Measurements from ENCODE around the gene CTU1. TPM values are rescaled to one million over a fixed set of nuclear protein-coding genes. Genes with fewer than 3 reads are reported as not detected.
A peak's percentile ranks its signal among the peaks of the same experiment; 100 is the strongest.

Gene CTU1
- total RNA-seq, 3 donors from 2014 or later (not counting 1 experiment from before 2014, with no cell fraction given) = 2.5 to 6.5 (median 3.8) TPM

DNA sequence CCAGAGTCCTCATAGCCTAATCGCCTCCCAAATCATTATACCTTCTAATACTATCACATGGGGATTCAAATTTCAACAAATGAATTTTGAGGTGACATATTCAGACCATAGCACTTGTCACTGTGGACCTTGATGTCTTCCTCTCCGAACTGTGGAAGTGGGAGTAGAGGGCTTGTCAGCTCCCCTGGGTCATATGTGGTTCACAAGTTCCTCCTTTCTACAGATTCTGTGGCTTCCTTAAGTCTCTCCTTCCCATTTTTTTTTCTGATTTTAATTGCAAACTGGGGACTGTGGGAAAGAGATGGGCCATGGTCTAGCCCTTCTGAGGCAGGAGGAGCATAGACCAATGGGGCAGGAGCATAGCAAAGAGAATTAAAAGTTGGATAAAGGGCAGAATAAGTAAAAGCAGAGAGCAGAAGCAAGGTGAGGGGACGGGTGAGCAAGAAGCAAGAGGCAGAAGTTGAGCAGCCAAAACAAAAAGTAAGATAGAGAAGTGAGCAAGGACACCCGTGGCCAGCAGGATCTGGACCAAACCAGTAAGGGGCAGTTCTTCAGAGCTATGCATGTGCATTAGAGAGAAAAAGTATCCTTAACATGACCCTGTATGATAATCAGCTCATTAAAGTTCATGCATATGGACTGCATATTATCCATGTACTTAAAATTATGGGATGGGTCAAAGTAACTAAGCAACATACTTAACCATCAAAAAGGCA, 31.2 kb upstream of the CTU1 start:
- 38% methylated on average over 4 of the region's 4 CpGs for WGBS (ENCODE audit: insufficient coverage)
- Histone ChIP-seq H3K4me1 (ENCODE audit: control insufficient read depth, insufficient read depth, low read length) (peaks cover 88% of the 10 kb centered on the region), H3K9me3 (ENCODE audit: control insufficient read depth, insufficient read depth, low read length) (no peaks in the 10 kb centered on the region), H3K36me3 (ENCODE audit: control insufficient read depth, insufficient read depth, low read length) (no peaks in the 10 kb centered on the region), H3K4me3 (ENCODE audit: low read length) (no peak overlapping the region), H3K27ac (ENCODE audit: low read length) (peak overlapping the region; percentile 15), H3K27me3 (ENCODE audit: control insufficient read depth, insufficient read depth, low read length) (no peaks in the 10 kb centered on the region)
- no peaks in the 10 kb centered on the region for H3K9me3 Mint-ChIP-seq
- intact Hi-C loops (cut with micrococcal nuclease) = no loop called here
- H3K27ac Mint-ChIP-seq = peak overlapping the region; percentile 90 to 96
- peak overlapping the region; percentile 64 for H3K4me3 Mint-ChIP-seq
- peaks cover 81 to 93% of the 10 kb centered on the region in 2 donors for H3K4me1 Mint-ChIP-seq
- ATAC-seq = no peak
- no peaks in the 10 kb centered on the region for H3K27me3 Mint-ChIP-seq (ENCODE audit: low read depth in 2 of 2)
- H3K36me3 Mint-ChIP-seq = no peaks in the 10 kb centered on the region
- TF ChIP-seq CTCF (IDR thresholded peaks at IDR 0.05) = no peak
- no peak for DNase-seq

GRCh38 chr19:51138549-51138979, 30.4 kb upstream of the CTU1 start:
- no peaks in the 10 kb centered on the region for H3K27me3 Mint-ChIP-seq (ENCODE audit: low read depth in 2 of 2)
- H3K27ac ChIP-seq (ENCODE audit: low read length) = peak overlapping the region; percentile 78
- no peaks in the 10 kb centered on the region for H3K9me3 ChIP-seq (ENCODE audit: control insufficient read depth, insufficient read depth, low read length)
- no peak for TF ChIP-seq CTCF (IDR thresholded peaks at IDR 0.05)
- no peaks in the 10 kb centered on the region for H3K27me3 ChIP-seq (ENCODE audit: control insufficient read depth, insufficient read depth, low read length)
- H3K4me1 ChIP-seq (ENCODE audit: control insufficient read depth, insufficient read depth, low read length) = peaks cover 85% of the 10 kb centered on the region
- no peaks in the 10 kb centered on the region for H3K36me3 Mint-ChIP-seq
- peak in 1 of 3 donors; percentile 56 for ATAC-seq
- DNase-seq = no peak
- WGBS (ENCODE audit: insufficient coverage) = 49% methylated on average over 6 of the region's 6 CpGs
- intact Hi-C loops (cut with micrococcal nuclease) = no loop called here
- H3K4me3 Mint-ChIP-seq = no peak overlapping the region
- H3K36me3 ChIP-seq (ENCODE audit: control insufficient read depth, insufficient read depth, low read length) = no peaks in the 10 kb centered on the region
- H3K9me3 Mint-ChIP-seq = no peaks in the 10 kb centered on the region
- peaks cover 78 to 91% of the 10 kb centered on the region in 2 donors for H3K4me1 Mint-ChIP-seq
- H3K27ac Mint-ChIP-seq = peak overlapping the region; percentile 90 to 96
- no peak overlapping the region for H3K4me3 ChIP-seq (ENCODE audit: low read length)

DNA sequence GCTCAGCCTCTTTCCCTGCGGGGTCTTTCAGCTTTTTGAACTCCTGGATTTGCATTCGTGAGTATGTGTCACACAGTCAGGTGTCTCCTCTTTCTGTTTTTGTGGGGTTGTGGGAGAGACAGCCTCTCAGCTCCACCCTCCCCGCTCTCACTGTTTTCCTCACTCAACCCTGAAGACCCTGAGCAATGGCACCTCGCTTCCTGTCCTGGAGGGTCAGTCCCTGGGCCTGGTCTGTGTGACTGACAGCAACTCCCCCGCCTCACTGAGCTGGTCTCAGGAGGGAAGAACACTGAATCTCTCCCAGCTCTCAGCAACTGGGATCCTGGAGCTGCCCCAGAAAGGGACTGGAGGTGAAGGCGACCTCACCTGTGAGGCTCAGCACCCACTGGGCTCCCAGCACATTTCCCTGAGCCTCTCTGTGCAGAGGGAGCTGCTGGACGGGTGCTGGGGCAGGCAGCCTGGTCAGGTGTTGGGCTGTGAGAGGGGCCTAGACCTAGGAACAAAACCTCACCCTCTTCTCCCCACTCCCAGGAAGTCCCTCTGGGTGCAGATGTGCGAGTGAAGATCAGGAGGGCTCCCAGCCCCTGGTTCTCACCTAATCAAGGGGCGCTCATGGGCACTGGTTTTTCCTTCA, 29.7 kb upstream of the CTU1 start:
- H3K36me3 ChIP-seq (ENCODE audit: control insufficient read depth, insufficient read depth, low read length) = no peaks in the 10 kb centered on the region
- peaks cover 84% of the 10 kb centered on the region for H3K4me1 ChIP-seq (ENCODE audit: control insufficient read depth, insufficient read depth, low read length)
- Mint-ChIP-seq H3K4me1 (peaks cover 79 to 87% of the 10 kb centered on the region in 2 donors), H3K4me3 (peak overlapping the region; percentile 80), H3K27ac (peak overlapping the region; percentile 90 to 96), H3K27me3 (ENCODE audit: low read depth in 2 of 2) (no peaks in the 10 kb centered on the region), H3K9me3 (no peaks in the 10 kb centered on the region), H3K36me3 (no peaks in the 10 kb centered on the region)
- 43% methylated on average over 9 of the region's 9 CpGs for WGBS (ENCODE audit: insufficient coverage)
- intact Hi-C loops (cut with micrococcal nuclease) = no loop called here
- DNase-seq = no peak
- no peaks in the 10 kb centered on the region for H3K27me3 ChIP-seq (ENCODE audit: control insufficient read depth, insufficient read depth, low read length)
- no peaks in the 10 kb centered on the region for H3K9me3 ChIP-seq (ENCODE audit: control insufficient read depth, insufficient read depth, low read length)
- ATAC-seq = peak in 2 of 3 donors; percentile 20 to 32
- H3K27ac ChIP-seq (ENCODE audit: low read length) = peak overlapping the region; percentile 78
- H3K4me3 ChIP-seq (ENCODE audit: low read length) = no peak overlapping the region
- TF ChIP-seq CTCF (IDR thresholded peaks at IDR 0.05) = no peak

Measured in natural killer cell (primary cell).